Activated CD4-positive, alpha-beta T cell treated with anti-CD3 and anti-CD28 coated beads, Interleukin-2, Interleukin-6, amounts not matched to agents 100 ng/mL and 50 ng/mL, durations not matched to agents 16 hours and 8 hours (primary cell): Measurements from ENCODE around the gene RHEX.

Experiments
- DNase-seq: peaks from one replicate; pipeline ENCODE4 v3.0.0-alpha.2; 2020

Gene RHEX

DNA sequence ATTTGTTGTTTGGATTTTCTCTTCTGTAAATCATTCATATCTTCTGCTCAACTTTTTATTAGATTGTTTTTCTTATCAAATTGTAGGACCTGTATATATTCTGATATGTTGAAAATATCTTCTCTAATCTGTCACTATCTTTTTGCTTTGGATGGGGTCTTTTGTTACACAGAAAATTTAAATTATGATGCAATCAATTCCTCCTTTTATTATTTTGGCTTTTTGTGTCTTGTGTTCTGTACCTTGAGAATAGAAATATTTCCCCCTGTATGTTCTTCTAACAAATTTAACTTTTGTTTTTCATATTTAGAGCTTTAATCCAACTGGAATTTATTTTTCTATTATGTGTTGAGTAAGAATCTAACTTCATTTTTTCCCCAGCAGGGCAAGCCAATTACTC, 67.4 kb downstream of the RHEX start:
- DNase-seq, result no peak

DNA sequence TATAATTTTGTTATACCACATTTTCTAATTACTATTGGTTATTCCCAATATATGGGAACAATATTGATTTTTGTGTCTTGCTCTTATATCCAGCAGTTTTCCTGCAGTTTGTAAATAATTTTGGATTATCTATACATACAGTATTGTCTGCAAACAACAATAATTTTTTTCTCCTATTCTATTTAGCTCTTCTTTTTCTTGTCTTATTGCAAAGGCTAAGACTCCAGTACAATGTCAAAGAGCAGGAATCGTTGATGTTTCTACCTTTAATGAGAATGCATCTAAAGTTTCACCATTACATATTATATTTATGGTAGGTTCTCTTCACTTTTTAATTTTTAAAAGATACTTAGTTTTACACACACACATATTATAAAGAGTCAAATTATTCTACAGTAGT, 68.3 kb downstream of the RHEX start:
- no peak for DNase-seq

DNA sequence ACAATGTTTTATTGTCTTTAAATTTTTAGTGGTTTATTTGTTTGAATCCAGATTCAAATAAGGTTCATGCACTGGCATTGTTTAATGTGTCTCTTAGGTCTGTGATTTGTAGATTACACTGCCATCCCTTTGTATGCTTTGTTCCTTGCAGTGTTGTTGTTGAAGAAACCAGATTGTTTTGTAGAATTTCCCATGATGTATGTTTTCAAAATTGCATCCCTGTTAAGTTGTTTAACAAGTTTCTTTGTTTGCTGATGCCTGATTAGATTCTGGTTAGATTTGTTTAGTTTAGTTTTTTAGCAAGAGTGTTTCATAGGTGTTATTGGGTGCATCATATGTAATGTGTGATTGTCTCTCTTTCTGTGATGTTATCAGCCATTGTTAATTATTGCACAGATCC, 69.7 kb downstream of the RHEX start:
- no peak for DNase-seq

DNA sequence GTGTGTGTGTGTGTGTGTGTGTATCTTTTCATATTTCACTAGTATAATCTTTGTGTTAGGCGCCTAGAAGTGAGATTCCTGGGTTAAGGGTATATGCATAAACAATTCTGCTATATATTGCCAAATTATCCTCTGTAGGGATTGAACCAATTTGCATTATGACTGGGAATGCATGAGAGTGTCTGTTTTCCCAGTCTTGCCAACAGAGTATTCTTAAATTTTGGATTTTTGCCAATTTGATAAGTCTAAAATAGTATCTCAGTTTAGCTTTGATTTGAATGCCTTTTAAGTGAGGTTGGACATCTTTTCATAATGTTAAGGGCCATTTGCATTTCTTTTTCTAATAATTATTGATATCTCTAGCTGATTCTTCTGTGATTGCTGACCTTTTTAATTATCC, 72.4 kb downstream of the RHEX start:
- DNase-seq, result no peak

DNA sequence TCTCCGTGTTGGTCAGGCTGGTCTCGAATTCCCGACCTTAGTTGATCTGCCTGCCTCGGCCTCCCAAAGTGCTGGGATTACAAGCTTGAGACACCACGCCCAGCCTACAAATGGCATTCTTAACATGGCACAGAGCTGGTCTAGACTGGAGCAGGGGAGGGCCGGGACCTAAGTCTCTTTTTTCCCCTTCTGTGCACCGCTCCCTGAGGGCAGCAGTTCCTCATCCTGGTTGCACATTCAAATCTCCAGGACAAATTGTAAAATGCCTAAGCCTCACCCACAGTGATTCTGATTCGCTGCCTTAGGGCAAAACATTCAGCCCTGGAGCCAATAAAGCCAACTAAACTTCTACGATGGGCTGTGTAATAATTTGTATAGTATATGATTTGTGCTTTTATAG, 74.4 kb downstream of the RHEX start:
- DNase-seq, result no peak

DNA sequence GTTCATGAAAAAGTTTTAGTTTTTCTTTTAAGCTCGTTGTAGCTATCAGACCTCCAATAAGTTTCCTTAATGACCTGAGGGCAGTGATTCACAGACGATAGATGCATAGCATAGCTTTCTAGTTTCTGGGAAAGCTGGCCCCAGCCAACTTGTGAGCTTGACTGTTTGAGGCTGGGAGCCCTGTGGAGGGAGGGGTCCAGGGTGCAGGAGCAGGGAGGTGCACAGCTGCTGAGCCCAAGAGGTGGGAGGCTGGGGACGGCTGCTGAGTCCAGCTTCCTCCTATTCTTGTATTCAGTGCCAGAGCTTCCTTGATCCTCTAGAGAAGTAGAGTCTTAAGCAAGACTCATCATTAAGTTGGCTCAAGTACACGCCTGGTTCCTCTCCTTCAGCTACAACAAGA, 75.2 kb downstream of the RHEX start:
- no peak for DNase-seq

DNA sequence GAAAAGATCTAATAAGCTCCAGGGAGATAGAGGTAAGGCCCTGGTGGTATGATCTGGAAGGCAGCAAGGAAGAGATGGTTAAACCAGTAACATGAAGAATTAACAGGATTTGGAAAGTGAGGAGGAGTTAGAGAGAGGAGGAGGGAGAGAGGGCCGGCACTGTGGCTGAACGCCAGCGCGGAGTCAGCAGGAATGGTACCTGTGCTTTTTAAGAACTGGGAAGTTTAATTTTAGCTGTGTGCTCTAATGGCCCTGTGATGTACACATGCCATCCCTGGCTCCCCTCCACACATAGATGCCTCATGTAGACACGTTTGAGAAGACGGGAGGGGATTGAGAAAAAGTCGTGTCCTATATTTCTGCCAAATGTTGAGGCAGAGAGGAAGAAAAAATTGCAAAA, 78.1 kb downstream of the RHEX start:
- DNase-seq, result no peak

DNA sequence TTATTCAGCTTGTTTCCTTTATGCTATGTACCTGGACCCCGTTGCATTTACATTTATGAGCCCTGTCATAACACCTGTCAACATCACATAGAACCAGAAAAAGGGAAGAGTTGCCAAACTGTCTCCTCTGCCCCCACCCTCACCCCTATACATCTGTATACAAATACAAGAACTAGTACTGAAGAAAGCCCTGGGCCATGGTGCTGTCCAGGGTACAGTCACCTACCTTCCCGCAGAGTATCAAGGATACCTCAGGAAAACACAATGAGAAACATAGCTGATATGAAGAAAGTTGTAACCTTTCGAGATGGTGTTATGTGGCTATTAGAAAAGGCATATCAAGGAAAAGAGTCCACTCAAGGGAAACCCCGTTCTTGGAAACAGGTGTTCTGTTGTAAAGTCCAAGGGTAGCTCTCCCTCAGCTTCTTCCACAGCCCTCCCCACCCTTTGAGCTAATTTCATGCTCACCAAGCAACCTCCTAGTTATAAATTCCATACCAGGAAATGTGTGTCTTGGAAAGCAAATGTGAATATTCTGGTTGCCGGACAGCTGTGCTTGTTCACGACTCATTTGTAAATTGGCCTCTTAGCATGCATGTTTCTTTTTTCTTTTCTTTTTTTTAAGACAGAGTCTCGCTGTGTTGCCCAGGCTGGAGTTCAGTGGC, 80.9 kb downstream of the RHEX start:
- DNase-seq, result no peak

DNA sequence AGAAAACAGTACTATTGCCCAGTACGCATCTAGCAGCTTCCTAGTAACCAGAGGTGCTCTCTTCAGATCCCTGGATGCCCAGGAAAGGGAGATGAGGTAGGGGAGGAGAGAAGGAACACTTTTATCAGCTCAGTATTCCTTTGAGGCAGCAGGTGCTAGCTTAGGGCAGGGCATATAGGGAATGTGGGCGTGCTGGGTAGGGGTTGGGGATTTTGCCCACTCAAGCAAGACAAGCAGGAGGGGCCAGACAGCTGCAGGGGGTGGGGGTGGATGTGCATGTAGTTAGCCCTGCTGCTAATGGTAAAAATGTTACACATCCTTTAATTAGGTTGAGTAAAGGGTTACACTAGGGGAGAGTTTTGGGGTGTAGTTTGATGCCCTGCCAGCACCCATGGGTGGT, 82.3 kb downstream of the RHEX start:
- no peak for DNase-seq

DNA sequence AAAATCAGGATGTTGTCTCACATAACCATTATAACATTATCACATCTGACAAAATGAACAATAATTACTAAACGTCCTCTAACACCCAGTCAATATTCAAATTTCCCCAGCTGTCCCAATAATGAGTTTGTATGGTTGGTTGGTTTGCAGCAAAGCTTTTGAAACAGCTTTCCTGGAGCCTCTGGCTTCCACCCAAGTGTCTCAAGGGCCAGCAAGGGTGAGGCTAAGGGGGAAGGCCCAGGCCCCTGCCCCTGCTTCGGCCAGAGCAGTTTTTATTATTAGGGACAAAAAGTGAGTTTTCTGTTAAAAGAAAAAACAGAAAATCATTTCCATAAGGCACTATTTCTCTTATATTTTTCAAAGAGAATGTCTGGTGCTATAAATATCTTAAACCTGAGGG, 83.3 kb downstream of the RHEX start:
- no peak for DNase-seq

DNA sequence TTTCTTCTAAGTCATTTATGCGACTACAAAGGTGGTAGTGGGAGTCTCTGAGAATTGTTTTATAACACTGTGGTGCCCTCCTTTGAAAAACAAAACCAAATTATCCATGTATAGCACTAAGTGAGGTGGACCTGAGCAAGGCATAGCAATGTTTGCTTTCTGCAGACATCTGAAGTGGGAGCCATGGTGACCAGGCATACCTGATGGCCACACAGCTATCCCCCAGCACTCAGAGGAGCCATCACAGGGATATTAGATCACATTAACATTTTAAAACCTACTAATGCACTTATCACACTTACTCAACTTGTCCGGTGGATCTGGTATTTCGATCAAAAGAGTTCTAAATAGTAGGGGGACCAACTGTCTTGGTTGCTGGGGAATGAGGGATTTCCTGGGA, 89.0 kb downstream of the RHEX start:
- no peak for DNase-seq

DNA sequence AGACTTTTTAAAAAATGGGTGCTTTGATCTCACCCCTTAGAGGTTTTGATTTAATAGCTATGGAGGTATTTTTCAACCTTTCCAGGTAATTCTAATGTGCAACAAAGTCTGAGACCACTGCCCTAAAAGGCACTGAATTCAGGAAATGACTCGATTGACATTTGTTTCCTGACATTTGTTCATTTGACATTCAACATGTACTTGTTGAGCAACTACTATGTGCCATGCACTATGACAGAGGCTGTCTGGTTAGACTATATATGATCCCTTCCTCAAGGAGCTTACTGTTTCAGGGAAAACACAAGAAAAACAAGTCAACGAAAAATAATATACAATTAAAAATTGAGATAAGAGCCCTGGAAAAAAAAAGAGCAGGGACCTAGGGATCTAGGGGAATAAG, 89.8 kb downstream of the RHEX start:
- no peak for DNase-seq

DNA sequence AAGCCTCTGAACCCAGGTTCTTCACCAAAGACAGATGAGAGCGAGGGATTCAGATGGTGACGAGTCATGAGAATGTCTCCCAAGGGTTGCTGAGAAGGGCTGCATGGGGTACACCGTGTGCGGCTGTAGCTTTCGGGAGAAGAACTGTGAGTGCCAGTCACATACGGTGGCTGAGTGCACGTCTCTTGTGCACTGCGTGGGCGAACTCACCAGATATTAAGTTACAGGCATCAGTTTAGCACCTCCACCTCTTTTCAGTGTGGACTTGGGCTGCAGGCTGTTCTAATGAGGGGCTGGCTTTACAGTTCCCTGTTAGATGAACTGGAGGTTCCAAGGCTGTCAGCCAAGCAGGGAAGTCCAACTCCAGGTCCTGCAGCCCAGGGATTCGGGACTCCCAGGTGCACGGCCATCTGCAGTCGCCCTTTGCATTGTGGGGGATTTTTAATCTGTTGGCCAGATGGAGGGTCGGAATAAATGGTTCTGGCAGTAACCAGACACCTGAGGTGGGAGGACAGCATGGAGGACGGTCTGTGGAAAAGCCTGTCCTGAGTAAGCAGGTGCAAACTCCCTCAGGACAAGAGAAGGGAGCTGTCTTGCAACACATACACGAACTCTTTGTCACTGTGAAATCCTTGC, 90.7 kb downstream of the RHEX start:
- no peak for DNase-seq

DNA sequence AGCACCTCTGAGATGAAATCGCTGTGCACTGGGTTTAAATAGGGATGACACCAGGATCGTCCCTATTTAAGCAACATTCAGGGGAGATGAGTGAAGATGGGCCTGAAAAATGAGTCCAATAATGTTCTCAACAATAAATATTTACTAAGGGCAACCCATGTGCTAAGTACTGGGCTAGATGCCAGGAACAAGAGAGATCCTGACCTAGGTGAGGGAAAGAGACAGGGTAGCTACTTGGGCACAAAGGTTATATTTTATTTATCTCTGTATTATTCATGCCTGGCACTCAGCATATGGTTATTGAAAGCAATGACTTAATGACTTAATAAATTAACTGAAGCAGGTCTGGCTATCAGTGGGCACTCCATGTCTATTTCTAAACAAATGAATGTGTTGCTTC, 91.6 kb downstream of the RHEX start:
- DNase-seq, result no peak

DNA sequence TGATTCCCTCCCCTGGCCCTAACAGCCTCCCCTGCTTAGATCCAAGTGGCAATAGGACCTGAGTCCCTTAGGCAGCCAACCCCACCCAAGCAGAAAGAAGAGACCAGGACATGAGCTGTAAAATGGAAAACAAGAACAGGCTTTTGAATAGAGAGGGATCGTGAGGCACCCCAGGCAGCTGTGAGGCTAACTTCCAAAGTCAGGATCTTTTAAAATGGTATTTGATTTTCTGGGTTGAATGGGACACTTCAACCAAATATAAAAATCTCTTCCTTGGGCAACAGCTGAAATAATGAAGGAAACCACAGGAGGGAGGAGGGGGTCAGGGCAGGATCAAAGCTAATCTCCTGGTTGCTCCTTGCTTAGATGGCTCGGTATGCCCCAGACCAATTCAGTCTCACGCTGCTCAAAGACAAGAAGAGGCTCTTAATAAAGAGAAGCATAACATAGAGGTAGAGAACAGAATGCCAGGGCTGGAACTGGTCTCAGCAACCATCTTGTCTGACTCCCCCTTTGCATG, 92.9 kb downstream of the RHEX start:
- no peak for DNase-seq
